Stimulated activated CD8-positive, alpha-beta memory T cell treated with anti-CD3 and anti-CD28 coated beads, Interleukin-12 subunit alpha, Interleukin-12 subunit beta, amount 100 ng/mL, for 4 hours (primary cell): ENCODE data around the gene CHST2.

Experiments
- DNase-seq: peaks from one replicate; pipeline ENCODE4 v3.0.0-alpha.2; 2020; ENCODE audit warnings: low read depth

The CHST2 gene

DNA sequence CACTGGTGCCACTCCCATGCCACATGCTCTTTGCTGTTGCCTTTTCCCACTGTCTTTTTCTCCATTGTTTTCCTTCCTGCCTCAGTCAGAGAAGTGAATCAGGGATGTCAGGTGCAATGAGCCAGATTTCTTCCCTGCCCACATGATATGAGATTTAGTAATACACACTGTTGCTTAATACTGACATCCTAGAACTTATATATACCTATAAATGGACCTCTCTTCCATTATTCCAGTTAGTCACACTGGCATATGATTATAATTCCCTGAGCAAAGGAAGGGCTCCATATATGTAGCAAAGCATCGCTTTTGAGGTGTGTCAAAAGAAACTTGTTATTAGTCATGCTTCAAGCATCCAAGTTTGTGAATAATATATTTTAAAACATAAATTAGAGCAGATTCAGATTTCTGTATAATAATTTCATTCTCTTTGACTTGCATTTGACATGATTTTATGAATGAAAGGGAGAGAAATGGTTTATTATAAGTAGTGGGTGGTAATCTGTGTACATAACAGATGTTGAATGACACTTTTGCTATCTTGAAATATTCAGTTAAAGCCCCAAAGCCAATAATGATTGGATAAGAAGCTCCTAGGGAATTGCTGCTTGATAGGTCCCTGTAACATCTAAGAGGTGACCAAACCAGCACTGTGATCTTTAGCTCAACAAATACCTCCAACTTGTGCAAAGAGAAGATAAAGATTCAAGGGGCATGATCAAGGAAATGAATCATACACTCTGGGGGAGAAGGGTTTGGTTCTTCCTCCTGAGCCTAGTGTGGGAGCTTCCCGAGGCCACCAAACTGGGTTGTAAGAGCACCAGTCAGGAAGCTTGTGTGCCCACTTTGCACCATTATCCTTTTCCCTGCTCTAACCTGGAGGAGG lies 48.6 kb downstream of the CHST2 start:
- no peak for DNase-seq

DNA sequence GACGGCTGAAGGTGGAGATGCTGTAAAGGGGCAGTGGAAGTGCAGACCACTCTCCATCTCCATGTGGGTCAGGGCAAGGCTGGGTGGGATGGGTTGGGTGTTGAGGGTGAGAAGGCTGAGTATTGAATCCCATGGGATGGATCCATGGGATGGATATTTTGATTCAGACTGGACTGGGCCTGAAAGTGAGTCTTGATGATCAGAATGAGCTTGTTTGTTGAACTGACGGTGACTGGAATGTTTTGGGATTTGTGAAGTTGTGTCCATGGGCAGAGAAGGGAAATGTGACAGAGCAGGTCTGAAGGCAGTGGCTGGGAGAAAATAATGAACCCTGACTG lies 49.3 kb downstream of the CHST2 start:
- no peak for DNase-seq

DNA sequence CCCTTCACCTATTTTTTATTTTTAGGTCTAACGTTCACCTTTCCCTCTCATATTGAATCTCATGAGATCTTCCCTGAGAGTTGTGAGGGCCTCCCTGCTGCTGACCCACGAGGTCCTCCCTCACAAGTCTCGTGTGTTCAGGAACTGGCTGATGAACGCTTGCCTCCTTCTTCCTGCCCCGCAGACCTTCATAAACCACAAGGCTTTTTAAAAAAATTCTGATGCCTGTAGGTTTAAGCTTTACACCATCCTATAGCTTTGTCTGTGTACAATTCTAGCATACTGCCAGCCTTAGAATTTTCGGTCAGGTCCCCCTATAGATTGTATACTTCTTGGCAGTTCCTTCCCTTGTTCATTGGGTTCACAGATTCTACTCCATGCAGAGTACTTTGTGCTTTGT lies 50.5 kb downstream of the CHST2 start:
- DNase-seq, result no peak

DNA sequence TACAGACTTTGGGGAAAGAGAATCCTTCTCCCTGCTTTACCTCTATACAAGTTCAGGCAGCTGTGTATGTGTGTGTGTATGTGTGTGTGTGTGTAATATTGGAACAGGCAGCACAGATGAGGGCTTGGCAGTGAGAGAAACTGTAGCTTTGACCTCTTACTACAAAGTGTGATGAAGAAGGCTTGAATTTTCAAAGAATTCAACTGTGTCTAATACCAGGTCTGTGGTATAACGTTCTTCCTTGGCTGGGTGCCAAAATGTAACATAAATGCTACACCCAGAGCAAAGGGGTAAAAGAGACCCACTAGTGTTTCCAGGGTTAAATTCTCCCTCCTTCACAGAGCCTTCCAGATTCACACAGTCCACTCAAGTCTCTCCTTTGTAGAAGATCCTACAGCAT lies 51.1 kb downstream of the CHST2 start:
- DNase-seq, result no peak

DNA sequence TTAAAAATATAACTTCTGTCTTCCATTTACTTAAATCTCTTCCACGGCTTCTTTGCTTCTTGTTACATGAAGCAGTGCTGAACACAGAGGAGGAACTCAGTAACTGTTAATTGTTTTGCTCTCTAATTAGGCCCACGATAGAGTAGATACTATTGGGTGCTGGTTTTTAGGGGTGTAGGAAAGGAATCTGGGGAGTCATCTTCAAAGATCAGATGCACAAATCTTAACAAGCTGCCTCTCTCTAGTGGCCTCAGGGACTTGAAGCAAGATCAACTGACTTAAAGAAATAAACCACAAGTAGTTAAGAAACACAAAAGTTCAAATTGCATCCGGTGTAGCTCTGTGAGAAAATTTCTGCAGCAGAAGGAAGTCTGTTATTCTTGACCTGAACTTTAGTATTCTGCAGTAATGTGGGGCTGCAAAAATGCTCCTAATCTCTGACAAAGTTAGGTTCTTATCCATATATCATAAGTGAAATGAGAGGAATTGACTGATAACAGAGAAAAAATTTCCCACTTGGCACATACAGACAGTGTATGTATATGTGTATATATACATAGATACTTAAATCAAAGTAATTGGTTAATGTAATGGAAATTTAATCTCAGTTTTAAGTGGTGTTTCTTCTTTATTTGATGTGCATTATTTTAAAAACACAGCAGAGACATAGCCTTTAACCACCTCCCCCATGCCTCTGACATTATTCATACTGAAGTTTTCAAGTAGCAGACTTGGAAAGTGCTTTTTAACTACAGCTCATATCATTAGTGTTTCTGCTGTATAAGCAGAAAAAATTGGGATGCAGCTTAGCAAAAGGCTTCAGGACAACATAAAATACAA lies 51.8 kb downstream of the CHST2 start:
- no peak for DNase-seq

DNA sequence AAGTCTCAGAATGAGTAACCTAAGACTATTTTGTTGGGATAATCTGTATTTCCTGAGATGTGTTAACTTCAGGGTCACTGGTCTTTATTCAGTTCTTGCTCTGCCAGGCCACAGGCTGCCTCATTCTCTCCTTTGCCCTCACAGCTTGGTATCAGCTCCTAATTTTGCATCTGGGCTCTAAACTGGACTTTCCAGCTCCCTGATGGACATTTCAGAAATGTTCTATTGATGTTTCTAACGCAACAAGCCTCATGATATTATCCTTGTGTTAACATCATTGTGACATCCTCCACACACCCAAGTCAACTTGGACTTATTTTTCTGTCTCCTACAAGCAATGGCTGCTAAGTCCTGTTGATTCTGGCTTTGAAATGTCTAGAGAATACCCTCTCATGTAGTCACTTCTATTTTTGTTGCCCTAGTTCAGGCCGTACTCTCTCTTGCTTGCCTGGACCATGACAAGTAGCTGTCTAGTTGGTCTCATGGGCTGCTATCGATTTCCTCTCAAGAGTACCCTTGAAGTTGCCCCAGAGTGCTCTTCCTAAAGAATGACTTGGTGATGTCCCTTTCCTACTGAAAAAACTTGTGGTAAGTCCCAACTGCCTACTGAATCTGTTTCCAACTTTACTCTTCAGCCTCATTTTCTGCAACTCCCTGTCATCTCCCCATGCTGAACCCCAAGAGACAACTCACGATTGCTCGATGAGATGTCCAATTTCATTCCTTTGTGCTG lies 52.7 kb downstream of the CHST2 start:
- no peak for DNase-seq

DNA sequence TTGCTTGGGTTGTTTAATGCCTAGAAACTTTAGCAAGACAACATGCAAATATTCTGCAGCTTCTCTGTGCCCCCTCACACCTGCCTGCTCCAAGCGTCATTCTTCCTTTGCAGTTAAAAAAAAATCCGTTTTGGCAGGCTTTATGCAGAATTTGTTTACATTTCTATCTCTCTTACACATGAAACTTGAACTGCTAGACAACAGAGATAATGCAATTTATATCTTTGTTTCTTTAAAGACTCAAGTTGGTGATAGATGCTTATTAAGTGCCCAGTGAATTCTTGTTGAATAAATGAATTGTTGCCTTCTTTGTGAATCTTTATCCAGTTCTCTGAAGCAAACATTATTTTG lies 53.2 kb downstream of the CHST2 start:
- DNase-seq, result no peak

DNA sequence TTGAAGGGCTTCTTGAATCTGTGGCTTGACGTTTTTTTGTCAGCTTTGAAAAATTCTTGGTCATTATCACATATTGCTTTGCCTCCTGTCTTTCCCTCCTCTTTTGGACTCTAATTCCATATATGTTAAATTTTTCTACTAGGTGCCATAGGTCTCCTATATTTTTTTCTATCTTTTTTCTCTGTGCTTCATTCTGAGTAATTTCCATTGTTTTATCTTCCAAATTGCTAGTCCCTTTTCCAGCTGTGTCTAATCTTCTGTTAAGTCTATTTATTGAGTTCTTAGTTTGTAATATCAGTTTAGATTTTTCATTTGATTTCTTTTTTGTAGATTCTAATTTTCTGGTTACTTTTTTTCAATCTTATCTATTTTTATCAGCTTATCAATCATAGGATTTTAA lies 53.7 kb downstream of the CHST2 start:
- DNase-seq, result no peak
